Thoracic aorta (tissue), 2 donors: ENCODE results near the gene TIA1. TPM values are rescaled to one million over a fixed set of nuclear protein-coding genes. Genes with fewer than 3 reads are reported as not detected.

ENCODE experiments used
- ATAC-seq: fragments of 150-250 bp; one replicate; pipeline ENCODE4 v1.8.0; 2017; ENCODE audit warnings: low read depth; ENCODE audit not compliant: insufficient number of reproducible peaks, low FRiP score
- DNase-seq: peaks from one replicate; pipeline ENCODE4 v3.0.0-alpha.2; 2020; ENCODE audit warnings: low spot score
- H3K27ac ChIP-seq, 2 donors: fragments of 200-600 bp; sonication (generic); 1 replicate in 1 of 2; 2 replicates in 1 of 2; pipeline ENCODE4 v1.5.1; 2016; ENCODE audit warnings: mild to moderate bottlenecking in 2 of 2, moderate library complexity in 2 of 2
- H3K27me3 ChIP-seq: fragments of 200-600 bp; sonication (generic); replicated peaks from 2 replicates; pipeline ENCODE4 v1.6.0; 2016; ENCODE audit warnings: mild to moderate bottlenecking; ENCODE audit not compliant: insufficient read depth
- H3K36me3 ChIP-seq: fragments of 200-600 bp; sonication (generic); one replicate; pipeline ENCODE4 v1.5.1; 2016
- H3K4me1 ChIP-seq, 2 donors: fragments of 200-600 bp; sonication (generic); 1 replicate in 1 of 2; 2 replicates in 1 of 2; pipeline versions ENCODE4 v1.5.1 to v1.6.0; 2016; ENCODE audit warnings: low read depth in 2 of 2, mild to moderate bottlenecking in 1 of 2; ENCODE audit not compliant: control insufficient read depth in 1 of 2
- H3K4me3 ChIP-seq: fragments of 200-600 bp; sonication (generic); 2 replicates; pipeline ENCODE4 v1.5.1; 2016; ENCODE audit warnings: mild to moderate bottlenecking
- H3K9me3 ChIP-seq: fragments of 200-600 bp; sonication (generic); 2 replicates; pipeline ENCODE4 v1.5.1; 2016
- total RNA-seq, 2 donors: library from RNA; depleted of rRNA; stranded (reverse); fragments of >200 nt; gene quantifications; one replicate each; pipeline versions ENCODE4 v1.1.0 to v1.2.3, GENCODE V29; 2016
- TF ChIP-seq, protein P1 (sequence below): fragments of 200-600 bp; sonication (generic); IDR thresholded peaks from one replicate; pipeline ENCODE4 v1.5.1; 2019; ENCODE audit warnings: antibody characterized with exemption

TIA1 gene
- total RNA-seq, 2 donors from 2014 or later: 56.7 to 127 TPM

DNA sequence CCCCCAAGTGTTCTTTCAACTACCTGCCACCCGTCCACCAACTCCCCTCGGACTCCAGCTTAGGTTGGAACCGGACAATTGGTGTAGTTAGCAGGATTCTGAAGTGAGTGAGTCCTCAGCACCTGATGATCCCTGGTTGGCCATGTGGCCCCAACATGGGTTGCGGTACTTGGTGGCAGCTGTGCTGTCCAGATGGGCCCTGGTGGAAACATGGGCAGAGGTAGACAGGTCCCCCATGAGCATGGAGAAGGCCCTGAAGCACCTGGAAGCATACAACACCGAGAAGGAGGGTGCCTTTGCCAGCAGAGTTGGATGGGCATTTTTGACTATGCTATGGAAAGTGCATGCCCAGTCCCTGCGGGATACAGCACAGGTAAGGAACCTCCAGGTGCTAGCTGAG is 46.6 kb downstream of the TIA1 start:
- no peaks in the 10 kb centered on the region for H3K9me3 ChIP-seq

DNA sequence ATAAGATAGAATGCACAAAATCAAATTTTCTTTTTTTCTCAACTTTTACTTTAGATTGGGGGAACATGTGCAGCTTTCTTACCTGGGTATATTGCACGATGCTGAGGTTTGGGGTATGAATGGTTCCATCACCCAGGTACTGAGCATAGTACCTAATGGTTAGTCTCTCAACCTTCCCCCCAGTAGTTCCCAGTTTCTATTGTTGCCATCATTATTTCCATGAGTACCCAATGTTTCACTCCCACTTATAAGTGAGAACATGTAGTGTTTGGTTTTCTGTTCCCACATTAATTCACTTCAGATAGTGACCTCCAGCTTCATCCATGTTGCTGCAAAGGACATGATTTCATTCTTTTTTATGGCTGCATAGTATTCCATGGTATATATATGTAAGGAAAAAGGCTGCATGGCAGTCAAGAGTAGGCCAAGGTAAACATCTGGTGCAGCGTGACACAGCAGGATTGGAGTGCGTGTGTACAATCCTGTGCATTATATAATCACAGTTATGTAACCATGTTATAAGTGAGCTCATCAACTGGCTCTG is 47.1 kb downstream of the TIA1 start:
- ATAC-seq (no peak), DNase-seq (no peak)
- TF ChIP-seq, protein P1, sequence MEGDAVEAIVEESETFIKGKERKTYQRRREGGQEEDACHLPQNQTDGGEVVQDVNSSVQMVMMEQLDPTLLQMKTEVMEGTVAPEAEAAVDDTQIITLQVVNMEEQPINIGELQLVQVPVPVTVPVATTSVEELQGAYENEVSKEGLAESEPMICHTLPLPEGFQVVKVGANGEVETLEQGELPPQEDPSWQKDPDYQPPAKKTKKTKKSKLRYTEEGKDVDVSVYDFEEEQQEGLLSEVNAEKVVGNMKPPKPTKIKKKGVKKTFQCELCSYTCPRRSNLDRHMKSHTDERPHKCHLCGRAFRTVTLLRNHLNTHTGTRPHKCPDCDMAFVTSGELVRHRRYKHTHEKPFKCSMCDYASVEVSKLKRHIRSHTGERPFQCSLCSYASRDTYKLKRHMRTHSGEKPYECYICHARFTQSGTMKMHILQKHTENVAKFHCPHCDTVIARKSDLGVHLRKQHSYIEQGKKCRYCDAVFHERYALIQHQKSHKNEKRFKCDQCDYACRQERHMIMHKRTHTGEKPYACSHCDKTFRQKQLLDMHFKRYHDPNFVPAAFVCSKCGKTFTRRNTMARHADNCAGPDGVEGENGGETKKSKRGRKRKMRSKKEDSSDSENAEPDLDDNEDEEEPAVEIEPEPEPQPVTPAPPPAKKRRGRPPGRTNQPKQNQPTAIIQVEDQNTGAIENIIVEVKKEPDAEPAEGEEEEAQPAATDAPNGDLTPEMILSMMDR: no peak
- Histone ChIP-seq H3K4me1 (no peaks in the 10 kb centered on the region), H3K4me3 (no peak overlapping the region), H3K9me3 (no peaks in the 10 kb centered on the region), H3K27ac (no peak overlapping the region), H3K27me3 (no peaks in the 10 kb centered on the region), H3K36me3 (no peaks in the 10 kb centered on the region)

More for the DNA sequence above, 46.6 kb downstream of the TIA1 start:
- Histone ChIP-seq H3K4me3 (no peak overlapping the region), H3K36me3 (no peaks in the 10 kb centered on the region), H3K27me3 (no peaks in the 10 kb centered on the region), H3K4me1 (no peaks in the 10 kb centered on the region), H3K27ac (no peak overlapping the region)
- ATAC-seq (no peak), DNase-seq (no peak)
- TF ChIP-seq, protein P1: no peak

DNA sequence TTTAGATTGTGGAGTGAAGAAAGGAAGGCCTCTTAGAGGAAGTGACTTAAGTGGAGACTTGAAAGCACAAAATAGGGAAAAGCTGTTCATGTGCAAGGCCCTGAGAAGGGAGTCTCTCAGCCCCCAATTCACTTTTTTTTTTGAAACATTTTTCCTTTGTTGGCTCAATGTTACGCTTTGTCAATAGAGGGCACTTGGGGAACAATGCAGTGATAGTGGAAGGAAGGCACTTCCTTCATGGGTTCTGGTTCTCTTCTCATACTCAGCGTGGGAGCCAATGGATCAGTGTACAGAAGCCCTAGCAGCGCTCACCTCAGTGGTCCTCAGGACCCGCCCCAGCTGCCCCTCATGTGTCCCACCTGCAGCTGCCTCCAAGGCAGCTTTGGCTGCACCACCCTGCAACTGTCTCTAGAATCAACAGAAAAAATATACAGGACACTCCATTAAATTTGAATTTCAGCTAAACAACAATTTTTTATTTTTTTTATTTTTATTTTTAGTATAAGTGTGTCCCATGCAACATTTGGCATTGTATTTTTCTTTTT is 49.0 kb downstream of the TIA1 start:
- ATAC-seq (no peak), DNase-seq (no peak)
- Histone ChIP-seq H3K4me1 (no peaks in the 10 kb centered on the region), H3K9me3 (no peaks in the 10 kb centered on the region), H3K27ac (no peak overlapping the region), H3K36me3 (no peaks in the 10 kb centered on the region), H3K4me3 (no peak overlapping the region), H3K27me3 (no peaks in the 10 kb centered on the region)
- TF ChIP-seq, protein P1: no peak

DNA sequence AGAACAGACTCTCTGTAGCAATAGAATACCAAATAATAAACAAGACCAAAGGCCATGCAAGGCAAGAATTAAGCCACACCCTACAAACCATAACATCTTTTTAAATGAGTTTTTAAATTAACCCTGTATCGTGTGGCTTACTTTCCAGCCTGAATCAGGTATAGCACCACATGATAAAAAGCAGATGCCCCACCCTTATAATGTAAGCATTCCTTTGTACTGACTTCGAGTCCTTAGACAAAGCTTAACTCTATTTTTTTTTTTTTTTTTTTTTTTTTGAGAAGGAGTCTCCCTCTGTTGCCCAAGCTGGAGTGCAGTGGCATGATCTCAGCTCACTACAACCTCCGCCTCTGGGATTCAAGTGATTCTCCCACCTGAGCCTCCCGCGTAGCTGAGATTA is 55.9 kb downstream of the TIA1 start:
- no peak for ATAC-seq
- H3K9me3 ChIP-seq: no peaks in the 10 kb centered on the region
- H3K27me3 ChIP-seq: no peaks in the 10 kb centered on the region
- H3K36me3 ChIP-seq: no peaks in the 10 kb centered on the region
- no peak for DNase-seq
- peaks cover 0 to 5% of the 10 kb centered on the region in 2 donors for H3K4me1 ChIP-seq
- H3K27ac ChIP-seq: no peak overlapping the region
- no peak overlapping the region for H3K4me3 ChIP-seq
- TF ChIP-seq, protein P1: no peak

DNA sequence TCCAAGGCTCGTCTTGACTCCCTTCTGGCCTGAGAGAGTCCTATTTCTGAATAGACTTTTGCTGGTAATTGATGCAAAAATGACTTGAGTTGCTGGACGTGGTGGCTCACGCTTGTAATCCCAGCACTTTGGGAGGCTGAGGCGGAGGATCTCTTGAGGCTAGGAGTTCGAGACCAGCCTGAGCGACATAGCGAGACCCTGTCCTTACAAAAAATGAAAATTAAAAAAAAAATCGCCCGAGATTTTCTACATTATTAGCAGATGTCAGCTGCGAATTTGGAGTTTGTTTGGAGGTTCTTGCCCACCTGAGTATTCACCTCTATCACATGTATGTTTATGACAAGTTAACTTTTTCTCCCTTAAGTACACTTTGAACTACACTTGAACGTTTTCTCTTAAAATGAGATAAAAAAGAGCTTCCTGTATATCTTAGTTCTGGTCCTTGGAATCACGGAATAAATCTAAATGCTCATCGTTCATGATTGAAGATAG is 57.1 kb downstream of the TIA1 start:
- TF ChIP-seq, protein P1: no peak
- no peaks in the 10 kb centered on the region for H3K27me3 ChIP-seq
- H3K4me3 ChIP-seq: peak overlapping the region; percentile 83
- peaks cover 0 to 5% of the 10 kb centered on the region in 2 donors for H3K4me1 ChIP-seq
- ATAC-seq: no peak
- no peak for DNase-seq
- H3K9me3 ChIP-seq: no peaks in the 10 kb centered on the region
- H3K27ac ChIP-seq: peak overlapping the region; percentile 91 to 100
- H3K36me3 ChIP-seq: no peaks in the 10 kb centered on the region
